Activated T-cell treated with anti-CD3 and anti-CD28 coated beads for 48 hours (primary cell): ENCODE data around the gene ZMAT3.
"Not testable (repeated sequence)": the region's sequence is repeated elsewhere in the genome, so short reads cannot be mapped to it uniquely, and the experiment has no call there.

Experiments used
- DNase-seq: peaks from one replicate; pipeline ENCODE4 v3.0.0-alpha.2; 2020; ENCODE audit warnings: low read depth

The ZMAT3 gene

GRCh38 chr3:179068779-179069530 lies 2.7 kb downstream of the ZMAT3 start:
- peak; percentile 23 for DNase-seq

GRCh38 chr3:179067839-179068238 lies 3.8 kb downstream of the ZMAT3 start:
- DNase-seq: no peak

- DNase-seq: no peak
These were observed 4.3 kb downstream of the ZMAT3 start for GRCh38 chr3:179067291-179067690.

- DNase-seq: no peak
These were observed 7.6 kb downstream of the ZMAT3 start for GRCh38 chr3:179063945-179064560.

GRCh38 chr3:179056326-179056725 lies 15.3 kb downstream of the ZMAT3 start:
- DNase-seq: no peak

- DNase-seq: not testable (repeated sequence)
These were observed 17.0 kb downstream of the ZMAT3 start for GRCh38 chr3:179054565-179054964.

GRCh38 chr3:179046497-179047353 lies 24.9 kb downstream of the ZMAT3 start:
- no peak for DNase-seq

- DNase-seq: no peak
These were observed 25.7 kb downstream of the ZMAT3 start for GRCh38 chr3:179045719-179046402.

GRCh38 chr3:179038899-179039251 lies 32.7 kb downstream of the ZMAT3 start:
- not testable (repeated sequence) for DNase-seq

- DNase-seq: no peak
These were observed 33.3 kb downstream of the ZMAT3 start for GRCh38 chr3:179038216-179038898.

- DNase-seq: peak; percentile 58
These were observed 34.3 kb downstream of the ZMAT3 start for GRCh38 chr3:179037351-179037750.

GRCh38 chr3:179036626-179037300 lies 34.8 kb downstream of the ZMAT3 start:
- no peak for DNase-seq

- no peak for DNase-seq
These were observed 35.4 kb downstream of the ZMAT3 start for GRCh38 chr3:179036226-179036625.

GRCh38 chr3:179035232-179035631 lies 36.4 kb downstream of the ZMAT3 start:
- DNase-seq: no peak

- DNase-seq: not testable (repeated sequence)
These were observed 38.3 kb downstream of the ZMAT3 start for GRCh38 chr3:179033304-179033657.

- not testable (repeated sequence) for DNase-seq
These were observed 38.9 kb downstream of the ZMAT3 start for GRCh38 chr3:179032454-179033303.

- no peak for DNase-seq
These were observed 42.5 kb downstream of the ZMAT3 start for GRCh38 chr3:179029096-179029495.

GRCh38 chr3:179028408-179028807 lies 43.2 kb downstream of the ZMAT3 start:
- no peak for DNase-seq

GRCh38 chr3:179027326-179027900 lies 44.2 kb downstream of the ZMAT3 start:
- peak; percentile 19 for DNase-seq

GRCh38 chr3:179026636-179027035 lies 45.0 kb downstream of the ZMAT3 start:
- DNase-seq: no peak
